Gastroesophageal sphincter (tissue), 3 donors: ENCODE results near the gene CREB3.

ENCODE experiments used
- EP300 ChIP-seq: sonication (generic); formaldehyde crosslinking; IDR thresholded peaks from one replicate; pipeline ENCODE4 v1.6.1; 2017; ENCODE audit warnings: antibody characterized with exemption, mild to moderate bottlenecking
- POLR2A ChIP-seq, 2 donors: fragments of 450-650 bp; IDR thresholded peaks; one replicate each; pipeline ENCODE4 v1.6.1; 2017; ENCODE audit warnings: antibody characterized with exemption in 2 of 2, mild to moderate bottlenecking in 2 of 2, moderate library complexity in 1 of 2
- TF ChIP-seq, protein P1 (sequence below), 4 experiments: fragments of 200-600 bp in 2 of 4; fragments of 450-650 bp in 2 of 4; sonication (generic) in 1 of 4; IDR thresholded peaks; one replicate each; pipeline ENCODE4 v1.5.1; 2017 to 2019; ENCODE audit warnings: antibody characterized with exemption in 4 of 4, mild to moderate bottlenecking in 2 of 4, moderate library complexity in 2 of 4

GRCh38 chr9:35757892-35758275 lies 25.4 kb downstream of the CREB3 start:
- TF ChIP-seq EP300 = no peak
- TF ChIP-seq, protein P1, sequence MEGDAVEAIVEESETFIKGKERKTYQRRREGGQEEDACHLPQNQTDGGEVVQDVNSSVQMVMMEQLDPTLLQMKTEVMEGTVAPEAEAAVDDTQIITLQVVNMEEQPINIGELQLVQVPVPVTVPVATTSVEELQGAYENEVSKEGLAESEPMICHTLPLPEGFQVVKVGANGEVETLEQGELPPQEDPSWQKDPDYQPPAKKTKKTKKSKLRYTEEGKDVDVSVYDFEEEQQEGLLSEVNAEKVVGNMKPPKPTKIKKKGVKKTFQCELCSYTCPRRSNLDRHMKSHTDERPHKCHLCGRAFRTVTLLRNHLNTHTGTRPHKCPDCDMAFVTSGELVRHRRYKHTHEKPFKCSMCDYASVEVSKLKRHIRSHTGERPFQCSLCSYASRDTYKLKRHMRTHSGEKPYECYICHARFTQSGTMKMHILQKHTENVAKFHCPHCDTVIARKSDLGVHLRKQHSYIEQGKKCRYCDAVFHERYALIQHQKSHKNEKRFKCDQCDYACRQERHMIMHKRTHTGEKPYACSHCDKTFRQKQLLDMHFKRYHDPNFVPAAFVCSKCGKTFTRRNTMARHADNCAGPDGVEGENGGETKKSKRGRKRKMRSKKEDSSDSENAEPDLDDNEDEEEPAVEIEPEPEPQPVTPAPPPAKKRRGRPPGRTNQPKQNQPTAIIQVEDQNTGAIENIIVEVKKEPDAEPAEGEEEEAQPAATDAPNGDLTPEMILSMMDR (IDR thresholded peaks at IDR 0.05) = no peak
- TF ChIP-seq POLR2A (IDR thresholded peaks at IDR 0.05) = no peak
